Measurements from ENCODE around the gene AGAP1. TPM values are rescaled to one million over a fixed set of nuclear protein-coding genes. Genes with fewer than 3 reads are reported as not detected.

Gene AGAP1
- polyA plus RNA-seq, 1 donor = 31.5 TPM

GRCh38 chr2:235977445-235977844 is 483.6 kb downstream of the AGAP1 start:
- DNase-seq = no peak

GRCh38 chr2:235978022-235978421 is 484.2 kb downstream of the AGAP1 start:
- no peak for DNase-seq

GRCh38 chr2:235979037-235979436 is 485.2 kb downstream of the AGAP1 start:
- DNase-seq = no peak

GRCh38 chr2:235979753-235980435 is 486.1 kb downstream of the AGAP1 start:
- no peak for DNase-seq

GRCh38 chr2:235981631-235982030 is 487.8 kb downstream of the AGAP1 start:
- no peak for DNase-seq

- DNase-seq = no peak
These were observed 489.2 kb downstream of the AGAP1 start for GRCh38 chr2:235983016-235983415.

- DNase-seq = no peak
These were observed 490.7 kb downstream of the AGAP1 start for GRCh38 chr2:235984552-235984951.

GRCh38 chr2:235986361-235986760 is 492.5 kb downstream of the AGAP1 start:
- DNase-seq = no peak

GRCh38 chr2:235988271-235989015 is 494.6 kb downstream of the AGAP1 start:
- no peak for DNase-seq

- no peak for DNase-seq
These were observed 495.7 kb downstream of the AGAP1 start for GRCh38 chr2:235989591-235989990.

GRCh38 chr2:235990344-235990743 is 496.5 kb downstream of the AGAP1 start:
- DNase-seq = no peak

- DNase-seq = no peak
These were observed 498.2 kb downstream of the AGAP1 start for GRCh38 chr2:235992024-235992423.

- DNase-seq = no peak
These were observed 502.6 kb downstream of the AGAP1 start for GRCh38 chr2:235996419-235996818.

- DNase-seq = no peak
These were observed 505.2 kb downstream of the AGAP1 start for GRCh38 chr2:235999011-235999410.

- no peak for DNase-seq
These were observed 507.5 kb downstream of the AGAP1 start for GRCh38 chr2:236001166-236001828.

GRCh38 chr2:236001854-236002253 is 508.0 kb downstream of the AGAP1 start:
- no peak for DNase-seq

GRCh38 chr2:236008006-236008405 is 514.2 kb downstream of the AGAP1 start:
- no peak for DNase-seq

GRCh38 chr2:236008857-236009256 is 515.0 kb downstream of the AGAP1 start:
- no peak for DNase-seq

- DNase-seq = no peak
These were observed 517.3 kb downstream of the AGAP1 start for GRCh38 chr2:236010920-236011685.

GRCh38 chr2:236012155-236012554 is 518.3 kb downstream of the AGAP1 start:
- DNase-seq = no peak

- no peak for DNase-seq
These were observed 520.7 kb downstream of the AGAP1 start for GRCh38 chr2:236014408-236015131.

GRCh38 chr2:236015171-236015570 is 521.3 kb downstream of the AGAP1 start:
- DNase-seq = no peak
